Activated B cell treated with CpG ODN at 0.5 μM for 24 hours (primary cell): ENCODE results near the gene PRG3. TPM values are rescaled to one million over a fixed set of nuclear protein-coding genes. Genes with fewer than 3 reads are reported as not detected.

ENCODE experiments used
- ATAC-seq: fragments of 200-7000 bp; cut with Tn5 transposase; one replicate; pipeline ENCODE4 v1.10.0; 2021; ENCODE audit warnings: low read depth, mild to moderate bottlenecking, moderate library complexity
- CTCF ChIA-PET: fragments of 350-600 bp; sonication (Branson Sonifier 250); formaldehyde crosslinking; loops from one replicate; lab custom pipeline; 2021; ENCODE audit warnings: antibody characterized with exemption; lab: Charles Lee
- POLR2A ChIA-PET: fragments of 350-600 bp; sonication (Branson Sonifier 250); formaldehyde crosslinking; loops from one replicate; lab custom pipeline; 2021; ENCODE audit warnings: antibody characterized with exemption; lab: Charles Lee
- DNase-seq: peaks from one replicate; pipeline ENCODE4 v3.0.0; 2022
- H3K27ac Mint-ChIP-seq: one replicate; pipeline ENCODE4 v1.8.0; 2020; ENCODE audit warnings: mixed read lengths
- H3K27me3 Mint-ChIP-seq: one replicate; pipeline ENCODE4 v1.8.0; 2021; ENCODE audit warnings: mixed read lengths
- H3K36me3 Mint-ChIP-seq: one replicate; pipeline ENCODE4 v1.8.0; 2021; ENCODE audit warnings: low read depth, mixed read lengths
- H3K4me1 Mint-ChIP-seq: one replicate; pipeline ENCODE4 v1.8.0; 2021; ENCODE audit warnings: mixed read lengths
- H3K4me3 Mint-ChIP-seq: one replicate; pipeline ENCODE4 v1.8.0; 2020; ENCODE audit warnings: mild to moderate bottlenecking, mixed read lengths
- H3K9me3 Mint-ChIP-seq: one replicate; pipeline ENCODE4 v1.8.0; 2020; ENCODE audit warnings: mixed read lengths
- CTCF ChIP-seq: fragments of 200-600 bp; IDR thresholded peaks from one replicate; pipeline ENCODE4 v1.8.0; 2022; ENCODE audit warnings: antibody characterized with exemption, mild to moderate bottlenecking
- intact Hi-C: fragments of 100-400 bp; cut with micrococcal nuclease; formaldehyde crosslinking; loops from one replicate; pipeline ENCODE4 v1.15.1; 2024
- total RNA-seq: library from RNA; stranded (reverse); gene quantifications from 2 replicates; pipeline ENCODE4 v1.2.3, GENCODE V29; 2022

The PRG3 gene
- total RNA-seq, 1 donor from 2014 or later = not detected

GRCh38 chr11:57358991-57359390 is 22.0 kb downstream of the PRG3 start:
- peaks cover 13% of the 10 kb centered on the region for H3K4me1 Mint-ChIP-seq
- H3K27me3 Mint-ChIP-seq = peaks cover 20% of the 10 kb centered on the region
- intact Hi-C loops = no loop called here
- no peak for ATAC-seq
- ChIA-PET CTCF (no interaction called here), POLR2A (interaction anchor here (0.5 kb wide), 1 partner anchor 277 kb away, joined by 3 read pairs; no protein-coding TSS in a partner anchor)
- no peaks in the 10 kb centered on the region for H3K9me3 Mint-ChIP-seq
- TF ChIP-seq CTCF = no peak
- no peak overlapping the region for H3K4me3 Mint-ChIP-seq
- DNase-seq = no peak
- H3K27ac Mint-ChIP-seq = no peak overlapping the region
- H3K36me3 Mint-ChIP-seq = no peaks in the 10 kb centered on the region

GRCh38 chr11:57358543-57358961 is 22.4 kb downstream of the PRG3 start:
- Mint-ChIP-seq H3K4me3 (no peak overlapping the region), H3K36me3 (no peaks in the 10 kb centered on the region), H3K27ac (no peak overlapping the region), H3K9me3 (no peaks in the 10 kb centered on the region), H3K27me3 (peaks cover 20% of the 10 kb centered on the region), H3K4me1 (peaks cover 13% of the 10 kb centered on the region)
- no peak for TF ChIP-seq CTCF
- ChIA-PET CTCF (no interaction called here), POLR2A (no interaction called here)
- ATAC-seq (no peak), DNase-seq (no peak)
- intact Hi-C loops = no loop called here

GRCh38 chr11:57357856-57358255 is 23.1 kb downstream of the PRG3 start:
- H3K4me1 Mint-ChIP-seq = peaks cover 13% of the 10 kb centered on the region
- ATAC-seq (no peak), DNase-seq (no peak)
- H3K4me3 Mint-ChIP-seq = no peak overlapping the region
- POLR2A ChIA-PET = no interaction called here
- H3K27me3 Mint-ChIP-seq = peaks cover 20% of the 10 kb centered on the region
- no peaks in the 10 kb centered on the region for H3K36me3 Mint-ChIP-seq
- no peak for TF ChIP-seq CTCF
- no peaks in the 10 kb centered on the region for H3K9me3 Mint-ChIP-seq
- intact Hi-C loops = no loop called here
- H3K27ac Mint-ChIP-seq = no peak overlapping the region
- CTCF ChIA-PET = no interaction called here

- no peak for TF ChIP-seq CTCF
- H3K4me3 Mint-ChIP-seq = no peak overlapping the region
- no peaks in the 10 kb centered on the region for H3K9me3 Mint-ChIP-seq
- no peaks in the 10 kb centered on the region for H3K36me3 Mint-ChIP-seq
- H3K27me3 Mint-ChIP-seq = peaks cover 22% of the 10 kb centered on the region
- no peak overlapping the region for H3K27ac Mint-ChIP-seq
- peaks cover 13% of the 10 kb centered on the region for H3K4me1 Mint-ChIP-seq
- DNase-seq = no peak
- CTCF ChIA-PET = no interaction called here
- POLR2A ChIA-PET = no interaction called here
- intact Hi-C loops = no loop called here
- no peak for ATAC-seq
Observed at GRCh38 chr11:57357310-57357709, 23.6 kb downstream of the PRG3 start.

- Mint-ChIP-seq H3K9me3 (peaks cover 4% of the 10 kb centered on the region), H3K36me3 (no peaks in the 10 kb centered on the region), H3K27me3 (peaks cover 22% of the 10 kb centered on the region), H3K27ac (no peak overlapping the region), H3K4me3 (no peak overlapping the region), H3K4me1 (peaks cover 13% of the 10 kb centered on the region)
- no peak for DNase-seq
- TF ChIP-seq CTCF = no peak
- ATAC-seq = no peak
- CTCF ChIA-PET = interaction anchor here (0.9 kb wide), 1 partner anchor 10 kb away, joined by 4 read pairs; no protein-coding TSS in a partner anchor
- intact Hi-C loops = no loop called here
- POLR2A ChIA-PET = no interaction called here
Observed at GRCh38 chr11:57356268-57356667, 24.7 kb downstream of the PRG3 start.
